ENCODE data around the gene B9D2. TPM values are rescaled to one million over a fixed set of nuclear protein-coding genes. Genes with fewer than 3 reads are reported as not detected.
"Not testable (repeated sequence)": the region's sequence is repeated elsewhere in the genome, so short reads cannot be mapped to it uniquely, and the experiment has no call there.

The B9D2 gene
- total RNA-seq (9.3 TPM), polyA plus RNA-seq (9.0 TPM)
- long read RNA-seq, donor 1, result 0 reads
- long read RNA-seq, donor 2, transcript B9D2-201 (4 exons, 1,027 nt), result major isoform, 17 of 23 reads
- long read RNA-seq, donor 2, partial matches to known transcripts, result 6 of 23 reads
- long read RNA-seq, donor 2, other reads (novel, unspliced or antisense), result 0 of 23 reads
- long read RNA-seq, donor 3, transcript B9D2-201 (4 exons, 1,027 nt), result major isoform, 10 of 21 reads
- long read RNA-seq, donor 3, partial matches to known transcripts, result 11 of 21 reads
- long read RNA-seq, donor 3, other reads (novel, unspliced or antisense), result 0 of 21 reads
- long read RNA-seq, donor 4, partial matches to known transcripts, result 0 of 3 reads
- long read RNA-seq, donor 4, other reads (novel, unspliced or antisense), result 0 of 3 reads
- long read RNA-seq, donor 5, partial matches to known transcripts, result 0 of 3 reads
- long read RNA-seq, donor 5, other reads (novel, unspliced or antisense), result 0 of 3 reads
- long read RNA-seq, donor 6, partial matches to known transcripts, result 0 of 4 reads
- long read RNA-seq, donor 6, other reads (novel, unspliced or antisense), result 0 of 4 reads
- long read RNA-seq, donor 7, partial matches to known transcripts, result 0 of 4 reads
- long read RNA-seq, donor 7, other reads (novel, unspliced or antisense), result 0 of 4 reads
- long read RNA-seq, donor 8, partial matches to known transcripts, result 0 of 3 reads
- long read RNA-seq, donor 8, other reads (novel, unspliced or antisense), result 0 of 3 reads
- long read RNA-seq, donor 9, partial matches to known transcripts, result 0 of 4 reads
- long read RNA-seq, donor 9, other reads (novel, unspliced or antisense), result 0 of 4 reads
- long read RNA-seq, donor 10, transcript B9D2-201 (4 exons, 1,027 nt), result major isoform, 5 of 7 reads
- long read RNA-seq, donor 10, partial matches to known transcripts, result 0 of 7 reads
- long read RNA-seq, donor 10, other reads (novel, unspliced or antisense), result 0 of 7 reads

- H3K27ac ChIP-seq (ENCODE audit: low read depth in 1 of 2, low read length in 1 of 2), result peak within 1 kb of the TSS; percentile 97 to 99
- peaks cover 5 to 10% of the 10 kb centered on the region in 2 donors for H3K36me3 ChIP-seq (ENCODE audit: control insufficient read depth in 2 of 2, insufficient read depth in 2 of 2, low read length in 1 of 2)
- H3K27me3 ChIP-seq (ENCODE audit: control insufficient read depth in 2 of 2, insufficient read depth in 1 of 2, low read length in 1 of 2), result no peaks in the 10 kb centered on the region
- under 1% methylated on average over 56 of the region's 56 CpGs for WGBS
- H3K9me3 ChIP-seq (ENCODE audit: control insufficient read depth in 2 of 2, insufficient read depth in 1 of 2, low read length in 1 of 2), result no peaks in the 10 kb centered on the region
- DNase-seq (ENCODE audit: low read depth in 6 of 9, low spot score in 9 of 9), result peak; percentile 97 to 100 (median 98)
- peaks cover 6 to 16% of the 10 kb centered on the region in 2 donors for H3K4me1 ChIP-seq (ENCODE audit: control insufficient read depth in 2 of 2, insufficient read depth in 2 of 2, low read length in 2 of 2)
- peak within 1 kb of the TSS; percentile 54 to 79 for H3K4me3 ChIP-seq (ENCODE audit: low read length in 2 of 2)
Observed at GRCh38 chr19:41363753-41364523, at the start of gene B9D2. Gene B9D2 (minus strand): TSS chr19:41364149. CDS start chr19:41363519, 630 bp downstream.

GRCh38 chr19:41412953-41413352 lies 49.0 kb upstream of the B9D2 start:
- no peak overlapping the region for H3K27ac ChIP-seq (ENCODE audit: low read depth in 1 of 2, low read length in 1 of 2)
- H3K36me3 ChIP-seq (ENCODE audit: control insufficient read depth in 2 of 2, insufficient read depth in 2 of 2, low read length in 1 of 2), result peaks cover 31 to 58% of the 10 kb centered on the region in 2 donors
- no peaks in the 10 kb centered on the region for H3K4me1 ChIP-seq (ENCODE audit: control insufficient read depth in 2 of 2, insufficient read depth in 2 of 2, low read length in 2 of 2)

GRCh38 chr19:41411968-41412265 lies 48.0 kb upstream of the B9D2 start:
- 80% methylated on average over 11 of the region's 11 CpGs for WGBS
- Histone ChIP-seq H3K4me1 (ENCODE audit: control insufficient read depth in 2 of 2, insufficient read depth in 2 of 2, low read length in 2 of 2) (no peaks in the 10 kb centered on the region), H3K27me3 (ENCODE audit: control insufficient read depth in 2 of 2, insufficient read depth in 1 of 2, low read length in 1 of 2) (no peaks in the 10 kb centered on the region), H3K27ac (ENCODE audit: low read depth in 1 of 2, low read length in 1 of 2) (no peak overlapping the region), H3K4me3 (ENCODE audit: low read length in 2 of 2) (no peak overlapping the region), H3K36me3 (ENCODE audit: control insufficient read depth in 2 of 2, insufficient read depth in 2 of 2, low read length in 1 of 2) (peaks cover 27 to 57% of the 10 kb centered on the region in 2 donors), H3K9me3 (ENCODE audit: control insufficient read depth in 2 of 2, insufficient read depth in 1 of 2, low read length in 1 of 2) (no peaks in the 10 kb centered on the region)
- no peak for DNase-seq (ENCODE audit: low read depth in 6 of 9, low spot score in 9 of 9)

More at GRCh38 chr19:41412953-41413352, 49.0 kb upstream of the B9D2 start:
- WGBS, result 98% methylated on average over 5 of the region's 5 CpGs
- DNase-seq (ENCODE audit: low read depth in 6 of 9, low spot score in 9 of 9), result no peak
- Histone ChIP-seq H3K27me3 (ENCODE audit: control insufficient read depth in 2 of 2, insufficient read depth in 1 of 2, low read length in 1 of 2) (no peaks in the 10 kb centered on the region), H3K4me3 (ENCODE audit: low read length in 2 of 2) (no peak overlapping the region), H3K9me3 (ENCODE audit: control insufficient read depth in 2 of 2, insufficient read depth in 1 of 2, low read length in 1 of 2) (no peaks in the 10 kb centered on the region)

DNA sequence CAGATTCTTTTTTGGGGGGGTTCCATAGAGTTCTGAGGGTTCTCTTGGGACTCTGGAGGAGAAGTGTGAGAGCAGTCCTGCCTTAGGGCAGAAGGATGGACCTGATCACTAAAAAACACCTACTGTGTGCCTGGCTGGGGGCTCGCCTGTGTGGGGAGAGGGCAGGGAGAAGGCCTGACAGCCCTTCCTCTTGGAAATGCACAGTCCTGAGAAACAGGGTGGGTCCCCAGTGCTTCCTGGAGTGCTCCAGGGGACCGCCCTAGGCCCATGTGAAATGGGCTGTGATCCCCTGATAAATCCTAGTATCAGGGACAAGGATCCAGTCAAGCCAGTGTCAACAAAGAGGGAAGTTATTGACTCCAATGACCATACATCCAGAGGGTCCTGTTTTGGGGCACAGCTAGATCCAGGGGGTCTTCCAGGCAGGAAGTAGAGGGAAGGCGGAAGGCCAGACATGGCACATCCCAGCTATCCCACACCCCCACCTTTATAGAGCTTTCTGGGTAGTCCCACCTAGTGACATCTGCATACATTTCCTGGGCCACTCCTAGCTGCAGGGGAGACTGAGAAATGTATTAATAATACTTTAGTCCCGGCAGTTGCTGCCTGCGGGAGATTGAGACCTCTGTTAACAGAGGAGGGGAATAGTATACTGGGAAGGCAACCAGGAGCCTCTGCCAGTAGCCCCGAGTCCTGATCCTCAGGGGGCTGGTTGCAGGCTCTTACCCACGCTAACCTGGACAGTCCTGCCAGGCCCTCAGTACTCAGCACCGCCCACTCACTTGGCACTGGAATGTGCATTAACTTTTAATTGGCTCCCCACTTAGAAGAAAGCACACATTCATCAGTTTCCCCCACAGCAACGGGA lies 47.4 kb upstream of the B9D2 start:
- DNase-seq (ENCODE audit: low read depth in 6 of 9, low spot score in 9 of 9), result no peak
- no peaks in the 10 kb centered on the region for H3K27me3 ChIP-seq (ENCODE audit: control insufficient read depth in 2 of 2, insufficient read depth in 1 of 2, low read length in 1 of 2)
- H3K36me3 ChIP-seq (ENCODE audit: control insufficient read depth in 2 of 2, insufficient read depth in 2 of 2, low read length in 1 of 2), result peaks cover 26 to 51% of the 10 kb centered on the region in 2 donors
- H3K4me3 ChIP-seq (ENCODE audit: low read length in 2 of 2), result no peak overlapping the region
- no peaks in the 10 kb centered on the region for H3K4me1 ChIP-seq (ENCODE audit: control insufficient read depth in 2 of 2, insufficient read depth in 2 of 2, low read length in 2 of 2)
- 82% methylated on average over 9 of the region's 9 CpGs for WGBS
- H3K9me3 ChIP-seq (ENCODE audit: control insufficient read depth in 2 of 2, insufficient read depth in 1 of 2, low read length in 1 of 2), result no peaks in the 10 kb centered on the region
- no peak overlapping the region for H3K27ac ChIP-seq (ENCODE audit: low read depth in 1 of 2, low read length in 1 of 2)

DNA sequence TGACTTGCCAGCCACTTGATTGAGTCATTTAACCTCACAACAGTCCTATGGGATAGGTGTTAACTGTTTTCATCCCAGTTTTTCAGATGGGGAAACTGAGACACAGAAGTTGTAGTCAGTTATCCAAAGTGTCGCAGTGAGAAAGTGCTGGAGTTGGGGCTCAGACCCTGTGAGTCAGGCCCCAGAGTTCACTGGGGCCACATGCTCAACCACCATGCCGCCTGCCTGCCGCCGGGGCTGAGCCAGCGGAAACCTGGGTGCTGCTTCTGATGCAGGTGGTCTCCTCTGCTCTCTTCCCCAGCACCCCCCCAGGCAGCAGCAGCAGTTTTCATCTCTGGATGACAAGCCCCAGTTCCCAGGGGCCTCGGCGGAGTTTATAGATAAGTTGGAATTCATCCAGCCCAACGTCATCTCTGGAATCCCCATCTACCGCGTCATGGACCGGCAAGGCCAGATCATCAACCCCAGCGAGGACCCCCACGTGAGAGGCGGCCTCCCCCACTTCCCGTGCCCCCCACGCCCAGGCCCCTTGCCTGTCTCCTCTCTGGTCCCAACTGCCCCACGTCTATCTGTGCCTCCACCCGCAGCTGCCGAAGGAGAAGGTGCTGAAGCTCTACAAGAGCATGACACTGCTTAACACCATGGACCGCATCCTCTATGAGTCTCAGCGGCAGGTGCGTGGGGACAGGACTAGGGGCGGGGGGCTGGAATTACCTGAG lies 46.5 kb upstream of the B9D2 start:
- WGBS, result 96% methylated on average over 23 of the region's 23 CpGs
- H3K36me3 ChIP-seq (ENCODE audit: control insufficient read depth in 2 of 2, insufficient read depth in 2 of 2, low read length in 1 of 2), result peaks cover 23 to 47% of the 10 kb centered on the region in 2 donors
- H3K4me1 ChIP-seq (ENCODE audit: control insufficient read depth in 2 of 2, insufficient read depth in 2 of 2, low read length in 2 of 2), result no peaks in the 10 kb centered on the region

GRCh38 chr19:41409288-41409687 lies 45.3 kb upstream of the B9D2 start:
- Histone ChIP-seq H3K27ac (ENCODE audit: low read depth in 1 of 2, low read length in 1 of 2) (no peak overlapping the region), H3K4me1 (ENCODE audit: control insufficient read depth in 2 of 2, insufficient read depth in 2 of 2, low read length in 2 of 2) (no peaks in the 10 kb centered on the region), H3K36me3 (ENCODE audit: control insufficient read depth in 2 of 2, insufficient read depth in 2 of 2, low read length in 1 of 2) (peaks cover 11 to 35% of the 10 kb centered on the region in 2 donors), H3K4me3 (ENCODE audit: low read length in 2 of 2) (no peak overlapping the region), H3K9me3 (ENCODE audit: control insufficient read depth in 2 of 2, insufficient read depth in 1 of 2, low read length in 1 of 2) (no peaks in the 10 kb centered on the region), H3K27me3 (ENCODE audit: control insufficient read depth in 2 of 2, insufficient read depth in 1 of 2, low read length in 1 of 2) (no peaks in the 10 kb centered on the region)
- WGBS, result 93% methylated on average over 4 of the region's 4 CpGs
- no peak for DNase-seq (ENCODE audit: low read depth in 6 of 9, low spot score in 9 of 9)

More for the DNA sequence above, 46.5 kb upstream of the B9D2 start:
- DNase-seq (ENCODE audit: low read depth in 6 of 9, low spot score in 9 of 9), result no peak
- Histone ChIP-seq H3K9me3 (ENCODE audit: control insufficient read depth in 2 of 2, insufficient read depth in 1 of 2, low read length in 1 of 2) (no peaks in the 10 kb centered on the region), H3K27ac (ENCODE audit: low read depth in 1 of 2, low read length in 1 of 2) (no peak overlapping the region), H3K27me3 (ENCODE audit: control insufficient read depth in 2 of 2, insufficient read depth in 1 of 2, low read length in 1 of 2) (no peaks in the 10 kb centered on the region), H3K4me3 (ENCODE audit: low read length in 2 of 2) (no peak overlapping the region)

DNA sequence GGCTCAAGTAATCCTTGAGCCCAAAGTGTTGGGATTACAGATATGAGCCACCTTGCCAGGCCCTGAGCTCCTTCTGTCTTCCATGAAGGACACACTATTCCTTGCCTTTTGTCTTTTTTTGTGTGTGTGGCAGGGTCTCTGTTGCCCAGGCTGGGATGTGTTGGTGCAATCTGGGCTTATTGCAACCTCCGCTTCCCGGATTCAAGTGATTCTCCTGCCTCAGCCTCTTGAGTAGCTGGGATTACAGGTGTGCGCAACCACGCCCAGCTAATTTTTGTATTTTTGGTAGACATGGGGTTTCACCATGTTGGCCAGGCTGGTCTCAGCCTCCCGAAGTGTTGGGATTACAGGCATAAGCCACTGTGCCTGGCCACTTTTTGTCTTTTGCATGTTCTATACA lies 44.9 kb upstream of the B9D2 start:
- not testable (repeated sequence) for H3K4me1 ChIP-seq (ENCODE audit: control insufficient read depth in 2 of 2, insufficient read depth in 2 of 2, low read length in 2 of 2); H3K9me3 ChIP-seq (ENCODE audit: control insufficient read depth in 2 of 2, insufficient read depth in 1 of 2, low read length in 1 of 2); H3K4me3 ChIP-seq (ENCODE audit: low read length in 2 of 2); H3K27me3 ChIP-seq (ENCODE audit: control insufficient read depth in 2 of 2, insufficient read depth in 1 of 2, low read length in 1 of 2); H3K27ac ChIP-seq (ENCODE audit: low read depth in 1 of 2, low read length in 1 of 2); DNase-seq (ENCODE audit: low read depth in 6 of 9, low spot score in 9 of 9)
- H3K36me3 ChIP-seq (ENCODE audit: control insufficient read depth in 2 of 2, insufficient read depth in 2 of 2, low read length in 1 of 2), result peaks cover 8 to 31% of the 10 kb centered on the region in 2 donors
- WGBS, result 96% methylated on average over 5 of the region's 5 CpGs

DNA sequence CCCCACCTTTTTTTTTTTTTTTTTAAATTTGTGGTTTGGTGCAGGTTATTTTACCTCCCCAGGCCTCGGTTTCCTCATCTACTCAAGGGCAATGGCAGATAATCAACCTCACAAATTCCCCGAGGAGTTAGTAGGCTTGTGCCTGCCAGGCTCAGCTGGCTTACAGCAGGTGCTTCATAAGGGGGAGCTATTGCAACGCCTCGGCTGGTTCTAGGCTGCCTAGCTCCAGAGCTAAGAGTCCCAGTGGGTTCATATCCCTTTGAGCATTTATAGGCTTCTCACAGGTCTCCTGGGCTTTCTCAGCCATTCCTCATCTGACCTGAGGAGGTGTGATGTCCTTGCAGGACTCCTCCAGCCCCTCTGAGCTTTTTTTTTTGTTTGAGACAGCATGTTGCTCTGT lies 44.3 kb upstream of the B9D2 start:
- H3K27ac ChIP-seq (ENCODE audit: low read depth in 1 of 2, low read length in 1 of 2), result no peak overlapping the region
- H3K27me3 ChIP-seq (ENCODE audit: control insufficient read depth in 2 of 2, insufficient read depth in 1 of 2, low read length in 1 of 2), result no peaks in the 10 kb centered on the region
- H3K4me3 ChIP-seq (ENCODE audit: low read length in 2 of 2), result no peak overlapping the region
- H3K9me3 ChIP-seq (ENCODE audit: control insufficient read depth in 2 of 2, insufficient read depth in 1 of 2, low read length in 1 of 2), result no peaks in the 10 kb centered on the region
- WGBS, result 94% methylated on average over 4 of the region's 4 CpGs
- no peaks in the 10 kb centered on the region for H3K4me1 ChIP-seq (ENCODE audit: control insufficient read depth in 2 of 2, insufficient read depth in 2 of 2, low read length in 2 of 2)
- H3K36me3 ChIP-seq (ENCODE audit: control insufficient read depth in 2 of 2, insufficient read depth in 2 of 2, low read length in 1 of 2), result peaks cover 3 to 30% of the 10 kb centered on the region in 2 donors
- no peak for DNase-seq (ENCODE audit: low read depth in 6 of 9, low spot score in 9 of 9)

Data from thymus (tissue), 14 donors.